DND-41 (cell line): ENCODE data around the gene CHSY1.

Experiments used
- ATAC-seq: fragments of 200-7000 bp; cut with Tn5 transposase; 3 replicates; pipeline ENCODE4 v1.9.1; 2021; ENCODE audit warnings: low read depth; ENCODE audit not compliant: insufficient read depth
- DNase-seq: peaks from one replicate; pipeline ENCODE4 v3.0.0-alpha.2; 2020
- H2AFZ ChIP-seq: 2 replicates; pipeline ENCODE4 v1.6.0; 2012; ENCODE audit warnings: low read depth, low read length
- H3K27ac ChIP-seq: 2 replicates; pipeline ENCODE4 v1.5.1; 2012; ENCODE audit warnings: low read length, inconsistent platforms
- H3K27me3 ChIP-seq: fragments of 200-600 bp; sonication (generic); 2 replicates; pipeline ENCODE4 v1.6.0; 2012; ENCODE audit warnings: low read length, mild to moderate bottlenecking, inconsistent platforms; ENCODE audit not compliant: insufficient read depth, poor library complexity
- H3K36me3 ChIP-seq: 2 replicates; pipeline ENCODE4 v1.5.1; 2012; ENCODE audit warnings: low read length, inconsistent platforms; ENCODE audit not compliant: insufficient read depth
- H3K4me1 ChIP-seq: 2 replicates; pipeline ENCODE4 v1.5.1; 2012; ENCODE audit warnings: mild to moderate bottlenecking, low read length; ENCODE audit not compliant: insufficient read depth
- H3K4me2 ChIP-seq: 2 replicates; pipeline ENCODE4 v1.6.0; 2012; ENCODE audit warnings: mild to moderate bottlenecking, moderate library complexity, low read length, inconsistent platforms; ENCODE audit not compliant: insufficient read depth
- H3K4me3 ChIP-seq, 2 experiments: fragments of 200-600 bp in 1 of 2; shearing (Covaris generic) in 1 of 2; 2 replicates each; pipeline ENCODE4 v1.5.1; 2012 to 2016; ENCODE audit warnings: inconsistent platforms in 2 of 2, low read length in 2 of 2, mild to moderate bottlenecking in 2 of 2, low read depth in 1 of 2, moderate library complexity in 1 of 2
- H3K79me2 ChIP-seq: 2 replicates; pipeline ENCODE4 v1.6.0; 2012; ENCODE audit warnings: low read length, inconsistent platforms; ENCODE audit not compliant: insufficient read depth
- H3K9ac ChIP-seq: 2 replicates; pipeline ENCODE4 v1.6.0; 2012; ENCODE audit warnings: low read depth, mild to moderate bottlenecking, inconsistent platforms, low read length, moderate library complexity
- H3K9me3 ChIP-seq: 2 replicates; pipeline ENCODE4 v1.5.1; 2012; ENCODE audit warnings: low read length, moderate library complexity, mild to moderate bottlenecking, inconsistent platforms; ENCODE audit not compliant: insufficient read depth, severe bottlenecking
- H4K20me1 ChIP-seq: 2 replicates; pipeline ENCODE4 v1.6.0; 2012; ENCODE audit warnings: low read length; ENCODE audit not compliant: insufficient read depth
- EZH2 ChIP-seq: IDR thresholded peaks from 3 replicates; pipeline ENCODE4 v1.6.1; 2012; ENCODE audit warnings: borderline replicate concordance, low read depth, mild to moderate bottlenecking, moderate library complexity, low read length, inconsistent platforms; ENCODE audit not compliant: severe bottlenecking
- TF ChIP-seq, protein P1 (sequence below): IDR thresholded peaks from 2 replicates; pipeline ENCODE4 v1.5.1; 2012; ENCODE audit warnings: borderline replicate concordance, low read length, moderate library complexity, mild to moderate bottlenecking; ENCODE audit not compliant: poor library complexity, severe bottlenecking; ENCODE audit errors: extremely low read depth

CHSY1 gene

GRCh38 chr15:101213570-101213969, 38.3 kb downstream of the CHSY1 start:
- Histone ChIP-seq H3K4me3 (no peak overlapping the region), H3K79me2 (peaks cover 92% of the 10 kb centered on the region), H4K20me1 (peaks cover 44% of the 10 kb centered on the region), H3K9ac (no peak overlapping the region), H3K4me2 (no peak overlapping the region), H3K36me3 (no peaks in the 10 kb centered on the region), H3K27ac (no peak overlapping the region), H2AFZ (no peak overlapping the region), H3K9me3 (no peaks in the 10 kb centered on the region), H3K27me3 (no peaks in the 10 kb centered on the region), H3K4me1 (no peaks in the 10 kb centered on the region)
- ATAC-seq = no peak
- TF ChIP-seq, protein P1, sequence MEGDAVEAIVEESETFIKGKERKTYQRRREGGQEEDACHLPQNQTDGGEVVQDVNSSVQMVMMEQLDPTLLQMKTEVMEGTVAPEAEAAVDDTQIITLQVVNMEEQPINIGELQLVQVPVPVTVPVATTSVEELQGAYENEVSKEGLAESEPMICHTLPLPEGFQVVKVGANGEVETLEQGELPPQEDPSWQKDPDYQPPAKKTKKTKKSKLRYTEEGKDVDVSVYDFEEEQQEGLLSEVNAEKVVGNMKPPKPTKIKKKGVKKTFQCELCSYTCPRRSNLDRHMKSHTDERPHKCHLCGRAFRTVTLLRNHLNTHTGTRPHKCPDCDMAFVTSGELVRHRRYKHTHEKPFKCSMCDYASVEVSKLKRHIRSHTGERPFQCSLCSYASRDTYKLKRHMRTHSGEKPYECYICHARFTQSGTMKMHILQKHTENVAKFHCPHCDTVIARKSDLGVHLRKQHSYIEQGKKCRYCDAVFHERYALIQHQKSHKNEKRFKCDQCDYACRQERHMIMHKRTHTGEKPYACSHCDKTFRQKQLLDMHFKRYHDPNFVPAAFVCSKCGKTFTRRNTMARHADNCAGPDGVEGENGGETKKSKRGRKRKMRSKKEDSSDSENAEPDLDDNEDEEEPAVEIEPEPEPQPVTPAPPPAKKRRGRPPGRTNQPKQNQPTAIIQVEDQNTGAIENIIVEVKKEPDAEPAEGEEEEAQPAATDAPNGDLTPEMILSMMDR = no peak
- TF ChIP-seq EZH2 = no peak
- no peak for DNase-seq

DNA sequence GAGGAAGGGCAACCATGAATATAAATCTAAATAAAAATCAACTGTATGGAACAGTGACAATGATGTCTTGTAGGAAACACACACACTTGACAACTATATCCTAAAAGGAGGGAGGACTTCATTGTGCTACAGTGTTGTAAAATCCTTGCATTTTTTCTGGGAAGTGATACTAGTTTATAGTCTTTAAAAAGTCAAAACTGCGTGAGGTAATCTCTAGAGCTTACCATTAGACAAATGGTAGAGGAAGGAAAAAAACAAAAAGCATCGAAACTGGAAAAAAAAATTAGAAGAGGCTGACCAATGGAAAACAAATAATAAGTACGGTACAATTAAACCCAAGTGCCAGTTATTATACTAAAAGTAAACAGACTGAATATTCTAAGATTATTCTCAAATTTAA, 38.7 kb downstream of the CHSY1 start:
- no peaks in the 10 kb centered on the region for H3K9me3 ChIP-seq
- ATAC-seq (no peak), DNase-seq (no peak)
- H4K20me1 ChIP-seq = peaks cover 42% of the 10 kb centered on the region
- H2AFZ ChIP-seq = no peak overlapping the region
- H3K36me3 ChIP-seq = no peaks in the 10 kb centered on the region
- no peak for TF ChIP-seq EZH2
- TF ChIP-seq, protein P1 = no peak
- H3K4me3 ChIP-seq = no peak overlapping the region
- peaks cover 95% of the 10 kb centered on the region for H3K79me2 ChIP-seq
- H3K27ac ChIP-seq = no peak overlapping the region
- no peak overlapping the region for H3K9ac ChIP-seq
- H3K4me1 ChIP-seq = no peaks in the 10 kb centered on the region
- H3K4me2 ChIP-seq = no peak overlapping the region
- H3K27me3 ChIP-seq = no peaks in the 10 kb centered on the region

- Histone ChIP-seq H3K4me2 (no peak overlapping the region), H4K20me1 (peaks cover 44% of the 10 kb centered on the region), H3K36me3 (no peaks in the 10 kb centered on the region), H3K9ac (no peak overlapping the region), H3K4me1 (peaks cover 3% of the 10 kb centered on the region), H3K4me3 (no peak overlapping the region), H3K27ac (no peak overlapping the region), H3K79me2 (peaks cover 96% of the 10 kb centered on the region), H3K9me3 (no peaks in the 10 kb centered on the region), H3K27me3 (no peaks in the 10 kb centered on the region), H2AFZ (no peak overlapping the region)
- ATAC-seq (no peak), DNase-seq (no peak)
- TF ChIP-seq, protein P1 = no peak
- TF ChIP-seq EZH2 = no peak
Observed at GRCh38 chr15:101211897-101212296, 40.0 kb downstream of the CHSY1 start.

- Histone ChIP-seq H3K9ac (no peak overlapping the region), H3K79me2 (peaks cover 94% of the 10 kb centered on the region), H3K36me3 (no peaks in the 10 kb centered on the region), H3K9me3 (no peaks in the 10 kb centered on the region), H3K27ac (no peak overlapping the region), H2AFZ (no peak overlapping the region), H3K27me3 (no peaks in the 10 kb centered on the region), H3K4me3 (no peak overlapping the region), H3K4me1 (peaks cover 15% of the 10 kb centered on the region), H4K20me1 (peaks cover 45% of the 10 kb centered on the region), H3K4me2 (no peak overlapping the region)
- TF ChIP-seq, protein P1 = no peak
- TF ChIP-seq EZH2 = no peak
- no peak for DNase-seq
- ATAC-seq = no peak
Observed at GRCh38 chr15:101210466-101210865, 41.4 kb downstream of the CHSY1 start.
